PFSK-1 (cell line): ENCODE measurements around the gene RNF31.

Experiments
- FOXP2 ChIP-seq: optimal IDR thresholded peaks from 2 replicates; pipeline ENCODE3; 2011; ENCODE audit warnings: borderline replicate concordance, control low read depth, inconsistent platforms; ENCODE audit not compliant: insufficient read depth; ENCODE audit errors: extremely low read length, extremely low read depth
- POLR2AphosphoS5 ChIP-seq: IDR thresholded peaks from 2 replicates; pipeline ENCODE4 v1.6.1; 2012; ENCODE audit warnings: low read depth, mild to moderate bottlenecking, control low read depth, low read length, moderate library complexity
- REST ChIP-seq, 2 experiments: IDR thresholded peaks; 2 replicates each; pipeline versions ENCODE4 v1.6.1 to v1.8.0; 2011 to 2012; ENCODE audit warnings: low read depth in 2 of 2, low read length in 2 of 2, control low read depth in 1 of 2, inconsistent platforms in 1 of 2, mild to moderate bottlenecking in 1 of 2, moderate library complexity in 1 of 2; ENCODE audit not compliant: insufficient read depth in 1 of 2
- SIN3A ChIP-seq: IDR thresholded peaks from 2 replicates; pipeline ENCODE4 v1.6.1; 2012; ENCODE audit warnings: mild to moderate bottlenecking, low read length, moderate library complexity, borderline replicate concordance; ENCODE audit not compliant: insufficient read depth
- TAF1 ChIP-seq: IDR thresholded peaks from 2 replicates; pipeline ENCODE4 v1.6.1; 2012; ENCODE audit warnings: low read length, control low read depth, borderline replicate concordance; ENCODE audit not compliant: insufficient read depth

RNF31 gene

DNA sequence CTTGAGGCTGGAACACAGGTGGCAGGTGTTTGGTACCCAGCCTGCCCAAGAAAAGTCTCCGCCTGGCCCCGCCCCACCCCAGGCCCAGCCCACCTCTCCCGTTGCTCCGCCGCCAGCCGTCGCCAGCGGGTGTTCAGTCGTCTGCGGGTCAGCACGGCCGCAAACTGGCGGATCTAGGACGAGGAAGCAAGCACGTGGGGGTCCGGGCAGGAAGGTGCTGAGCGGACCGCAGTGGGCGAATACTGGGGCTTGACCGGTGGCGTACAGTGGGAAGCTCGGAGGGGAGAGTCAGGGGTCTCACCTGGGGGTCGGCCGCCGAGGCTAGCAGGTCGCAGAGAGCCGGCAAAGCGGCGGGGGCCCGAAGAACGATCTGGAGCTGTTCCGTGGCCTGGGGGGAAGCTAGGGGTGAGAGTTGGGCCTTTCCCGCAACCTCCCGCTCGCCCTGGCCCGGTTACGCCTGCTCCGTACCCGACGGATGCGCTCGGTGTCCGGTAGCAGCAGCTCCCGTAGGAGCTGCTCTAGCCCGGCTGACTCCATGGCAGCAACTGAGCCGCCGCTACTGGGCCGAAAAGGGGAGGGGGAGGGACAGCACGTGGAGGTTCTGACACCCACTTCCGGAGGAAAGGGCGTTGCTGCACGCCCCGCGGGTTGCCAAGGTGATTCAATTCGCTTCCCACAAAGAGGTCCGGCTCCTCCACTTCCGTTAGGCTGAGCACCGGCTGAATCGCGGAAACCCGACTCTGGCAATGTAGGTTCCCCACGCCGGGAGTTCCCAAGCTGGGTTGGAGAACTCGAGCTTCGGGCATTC, 41.2 kb downstream of the RNF31 start, which contains the start of gene IPO4:
TSS of gene IPO4 (minus strand) at position 566 of the 808 bp plus-strand sequence. CDS start at position 537, 29 bp downstream.
- TF ChIP-seq FOXP2 (no peak), SIN3A (peak; percentile 98), REST (IDR thresholded peaks at IDR 0.05; ENCODE audit: insufficient read depth in 1 of 2, low read depth in 2 of 2, low read length in 2 of 2) (no peak), TAF1 (peak; percentile 78; the same call in 1 of the 2 replicates), POLR2AphosphoS5 (peak; percentile 93)

GRCh38 chr14:24189059-24189375, 41.7 kb downstream of the RNF31 start:
- no peak for TF ChIP-seq SIN3A
- TF ChIP-seq FOXP2, result no peak
- no peak for TF ChIP-seq POLR2AphosphoS5
- no peak for TF ChIP-seq TAF1
- no peak for TF ChIP-seq REST (IDR thresholded peaks at IDR 0.05; ENCODE audit: insufficient read depth in 1 of 2, low read depth in 2 of 2, low read length in 2 of 2)

DNA sequence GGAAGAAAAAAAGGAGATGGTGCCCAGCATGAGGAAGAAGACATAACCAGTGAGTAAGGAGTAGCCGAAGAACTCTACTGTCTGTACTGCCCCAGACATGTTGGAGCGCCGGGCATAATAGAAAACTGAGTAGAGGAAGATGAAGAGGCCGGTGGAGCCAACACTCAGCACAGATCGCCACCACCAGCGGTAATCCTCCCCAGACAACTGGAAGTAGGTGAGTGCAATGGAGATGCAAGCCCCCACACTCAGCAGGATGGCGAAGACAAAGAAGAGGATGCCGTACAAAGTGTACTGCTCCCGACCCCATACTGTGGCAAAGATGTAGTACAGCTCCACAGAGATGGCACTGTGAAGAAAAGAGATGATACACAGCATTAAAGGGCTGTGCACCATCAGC, 42.2 kb downstream of the RNF31 start:
- no peak for TF ChIP-seq FOXP2
- no peak for TF ChIP-seq POLR2AphosphoS5
- no peak for TF ChIP-seq TAF1
- TF ChIP-seq SIN3A, result no peak
- no peak for TF ChIP-seq REST (IDR thresholded peaks at IDR 0.05; ENCODE audit: insufficient read depth in 1 of 2, low read depth in 2 of 2, low read length in 2 of 2)

GRCh38 chr14:24190416-24190815, 43.1 kb downstream of the RNF31 start:
- TF ChIP-seq REST (IDR thresholded peaks at IDR 0.05; ENCODE audit: insufficient read depth in 1 of 2, low read depth in 2 of 2, low read length in 2 of 2) (no peak), SIN3A (no peak), TAF1 (no peak), FOXP2 (no peak), POLR2AphosphoS5 (no peak)
